Endothelial cell of umbilical vein (primary cell): ENCODE data around the gene SPNS2. TPM values are rescaled to one million over a fixed set of nuclear protein-coding genes. Genes with fewer than 3 reads are reported as not detected.
A peak's percentile ranks its signal among the peaks of the same experiment; 100 is the strongest.

Source experiments
- Bru-seq: library from RNA; stranded (reverse); fragments of 400-500 nt; gene quantifications from one replicate; lab custom pipeline; 2021; lab: Mats Ljungman, UMichigan
- BruChase-seq, 2 experiments: library from RNA; stranded (reverse); fragments of 400-500 nt; gene quantifications; one replicate each; lab custom pipeline; 2021; lab: Mats Ljungman, UMichigan
- BruUV-seq: library from RNA; stranded (reverse); fragments of 400-500 nt; replicated peaks from 2 replicates; lab custom pipeline; 2021; lab: Mats Ljungman, UMichigan
- CTCF ChIA-PET: fragments of 300-600, 350-600 bp; sonication (Branson Sonifier 250); formaldehyde crosslinking; loops from one replicate; lab custom pipeline; 2021; ENCODE audit warnings: antibody characterized with exemption, inconsistent platforms; lab: Charles Lee
- POLR2A ChIA-PET: fragments of 300-600, 350-600 bp; sonication (Branson Sonifier 250); formaldehyde crosslinking; loops from one replicate; lab custom pipeline; 2021; ENCODE audit warnings: antibody characterized with exemption, inconsistent platforms; lab: Charles Lee
- DNase-seq: peaks from one replicate; pipeline ENCODE4 v3.0.0-alpha.2; 2011; ENCODE audit warnings: low read depth, low spot score
- FAIRE-seq: peaks from 2 replicates; lab custom pipeline; 2011; peaks lifted over from hg19 to GRCh38; lab: Jason Lieb, UNC
- H2AFZ ChIP-seq: 2 replicates; pipeline ENCODE4 v1.6.0; 2012; ENCODE audit warnings: low read depth, low read length, control low read depth, inconsistent platforms
- H3K27ac ChIP-seq: 2 replicates; pipeline ENCODE4 v1.5.1; 2011; ENCODE audit warnings: low read depth, mild to moderate bottlenecking, control low read depth, low read length, moderate library complexity; ENCODE audit not compliant: insufficient read depth
- H3K27me3 ChIP-seq, 2 experiments: 2 replicates each; pipeline versions ENCODE4 v1.6.0 to v1.6.1; 2011; ENCODE audit warnings: low read length in 2 of 2, mixed read lengths in 1 of 2; ENCODE audit not compliant: control insufficient read depth in 2 of 2, insufficient read depth in 2 of 2
- H3K36me3 ChIP-seq, 2 experiments: 2 replicates in 1 of 2; 3 replicates in 1 of 2; pipeline ENCODE4 v1.5.1; 2011; ENCODE audit warnings: low read length in 2 of 2, mild to moderate bottlenecking in 1 of 2, moderate library complexity in 1 of 2; ENCODE audit not compliant: control insufficient read depth in 2 of 2, insufficient read depth in 2 of 2; ENCODE audit errors: extremely low read depth in 1 of 2
- H3K4me1 ChIP-seq: 3 replicates; pipeline ENCODE4 v1.5.1; 2011; ENCODE audit warnings: mild to moderate bottlenecking, low read length; ENCODE audit not compliant: control insufficient read depth, insufficient read depth; ENCODE audit errors: extremely low read depth
- H3K4me2 ChIP-seq: 2 replicates; pipeline ENCODE4 v1.6.1; 2011; ENCODE audit warnings: low read length, control low read depth, mixed read lengths; ENCODE audit not compliant: insufficient read depth
- H3K4me3 ChIP-seq, 3 experiments: fragments of 200-600 bp in 1 of 3; sonication (generic), shearing (Covaris generic) in 1 of 3; replicated peaks in 1 of 3; 2 replicates each; pipeline ENCODE4 v1.5.1; 2011 to 2016; ENCODE audit warnings: control low read depth in 3 of 3, low read length in 3 of 3, mild to moderate bottlenecking in 2 of 3, inconsistent platforms in 1 of 3, low read depth in 1 of 3, moderate library complexity in 1 of 3; ENCODE audit not compliant: insufficient read depth in 1 of 3
- H3K79me2 ChIP-seq: 2 replicates; pipeline ENCODE4 v1.6.0; 2012; ENCODE audit warnings: low read length, inconsistent platforms; ENCODE audit not compliant: control insufficient read depth, insufficient read depth
- H3K9ac ChIP-seq: replicated peaks from 2 replicates; pipeline ENCODE3; 2011; ENCODE audit warnings: low read length, control low read depth; ENCODE audit not compliant: insufficient read depth; ENCODE audit errors: extremely low read depth
- H3K9me1 ChIP-seq: replicated peaks from 3 replicates; pipeline ENCODE4 v1.6.0; 2011; ENCODE audit warnings: mild to moderate bottlenecking, low read length; ENCODE audit not compliant: control insufficient read depth, insufficient read depth; ENCODE audit errors: extremely low read depth
- H3K9me3 ChIP-seq: replicated peaks from 2 replicates; pipeline ENCODE4 v1.5.1; 2012; ENCODE audit warnings: low read length, inconsistent platforms; ENCODE audit not compliant: control insufficient read depth, insufficient read depth
- H4K20me1 ChIP-seq: replicated peaks from 2 replicates; pipeline ENCODE3; 2011; ENCODE audit warnings: mild to moderate bottlenecking, low read length; ENCODE audit not compliant: control insufficient read depth, insufficient read depth; ENCODE audit errors: extremely low read depth
- CTCF ChIP-seq, 2 donors: IDR thresholded peaks; 1 replicate in 1 of 2; 2 replicates in 1 of 2; pipeline ENCODE4 v1.5.1; 2011; ENCODE audit warnings: low read length in 2 of 2, mild to moderate bottlenecking in 2 of 2, moderate library complexity in 2 of 2, control low read depth in 1 of 2, inconsistent platforms in 1 of 2, low read depth in 1 of 2; ENCODE audit not compliant: insufficient read depth in 1 of 2; ENCODE audit errors: extremely low read depth in 1 of 2
- EZH2 ChIP-seq: IDR thresholded peaks from 2 replicates; pipeline ENCODE4 v1.6.1; 2012; ENCODE audit warnings: borderline replicate concordance, low read depth, mild to moderate bottlenecking, moderate library complexity, low read length, inconsistent platforms; ENCODE audit not compliant: severe bottlenecking
- FOS ChIP-seq: IDR thresholded peaks from 2 replicates; pipeline ENCODE4 v1.6.1; 2011; ENCODE audit warnings: mild to moderate bottlenecking, low read length, moderate library complexity, borderline replicate concordance; ENCODE audit not compliant: insufficient read depth
- JUN ChIP-seq: IDR thresholded peaks from 2 replicates; pipeline ENCODE4 v1.6.1; 2011; ENCODE audit warnings: borderline replicate concordance, low read depth; ENCODE audit not compliant: insufficient read length, insufficient read depth
- MAX ChIP-seq: IDR thresholded peaks from 2 replicates; pipeline ENCODE4 v1.6.1; 2011; ENCODE audit not compliant: insufficient read depth, insufficient read length
- POLR2A ChIP-seq: IDR thresholded peaks from 2 replicates; pipeline ENCODE4 v1.6.1; 2012; ENCODE audit warnings: low read depth, mild to moderate bottlenecking, control low read depth, low read length
- POLR2AphosphoS5 ChIP-seq: IDR thresholded peaks from 2 replicates; pipeline ENCODE4 v1.6.1; 2012; ENCODE audit warnings: low read depth, mild to moderate bottlenecking, control low read depth, low read length, moderate library complexity; ENCODE audit not compliant: insufficient read depth
- dilution Hi-C: fragments of 300-500 bp; cut with MboI; formaldehyde crosslinking; loops from one replicate; pipeline ENCODE4 v1.15.0; 2019; ENCODE audit warnings: low sequenced_read_pairs; ENCODE audit not compliant: extremely low pct_ligation_motif_present
- intact Hi-C: fragments of 100-400 bp; cut with micrococcal nuclease; formaldehyde crosslinking; loops from one replicate; pipeline ENCODE4 v1.10.0; 2022
- long read RNA-seq: library from polyadenylated mRNA; stranded (forward); transcript quantifications from one replicate; pipeline ENCODE4 v2.0.0, GENCODE V29; 2021
- polyA minus RNA-seq, 3 experiments: library from RNA; depleted of rRNA, polyadenylated mRNA; stranded (reverse); fragments of >200 nt; gene quantifications; 1 replicate in 1 of 3; 2 replicates in 2 of 3; pipeline ENCODE4 v1.2.3, GENCODE V29; 2011
- polyA plus RNA-seq, 4 experiments: library from polyadenylated mRNA; depleted of rRNA in 3 of 4; stranded (reverse) in 3 of 4; unstranded in 1 of 4; fragments of >200 nt; gene quantifications; 2 replicates each; pipeline versions ENCODE4 v1.2.1 to v1.2.3, GENCODE V29; 2011 to 2012; ENCODE audit warnings: missing spikeins in 1 of 4
- total RNA-seq: library from RNA; stranded (reverse); gene quantifications from 2 replicates; pipeline ENCODE4 v1.2.3, GENCODE V29; 2021

The SPNS2 gene
- 56.6 and 77.3 TPM in 2 replicates for total RNA-seq
- 70.2 and 77.3 TPM in 2 replicates for polyA plus RNA-seq
- 47.5 and 59.9 TPM in 2 replicates for polyA plus RNA-seq (2011; cell fraction: cytosol; rRNA removed)
- 70.4 and 94.6 TPM in 2 replicates for polyA plus RNA-seq (2011; cell fraction: nucleus; rRNA removed)
- 16.2 and 28.4 TPM in 2 replicates for polyA plus RNA-seq (2012)
- 46.1 and 59.7 TPM in 2 replicates for polyA minus RNA-seq
- polyA minus RNA-seq (2011; cell fraction: cytosol; rRNA and poly(A)+ RNA removed), result not detected
- 21.3 and 41.6 TPM in 2 replicates for polyA minus RNA-seq (2011; cell fraction: nucleus; rRNA and poly(A)+ RNA removed)
- percentile 66 among the genes with signal in this experiment for Bru-seq, nascent RNA
- BruChase-seq, experiment 1, labeled RNA remaining after a 6-hour chase, result percentile 74 among the genes with signal in this experiment
- percentile 65 among the genes with signal in this experiment for BruChase-seq, experiment 2, labeled RNA remaining after a 2-hour chase
- long read RNA-seq, transcript SPNS2-201 (13 exons, 3,447 nt), result major isoform, 63 of 158 reads
- long read RNA-seq, transcript SPNS2-205 (5 exons, 704 nt), result minor isoform, 30 of 158 reads
- long read RNA-seq, partial matches to known transcripts, result 36 of 158 reads
- long read RNA-seq, other reads (novel, unspliced or antisense), result 27 of 158 reads

GRCh38 chr17:4498461-4499397 lies at the start of gene SPNS2:
TSS of gene SPNS2 (plus strand) at chr17:4498881. CDS start at chr17:4499048, 167 bp downstream.
- TF ChIP-seq POLR2A (peak; percentile 52), CTCF (IDR thresholded peaks at IDR 0.05; ENCODE audit: extremely low read depth in 1 of 2, insufficient read depth in 1 of 2, low read depth in 1 of 2, low read length in 2 of 2) (no peak), FOS (no peak), POLR2AphosphoS5 (peak; percentile 19), JUN (no peak), EZH2 (no peak), MAX (no peak)
- ChIA-PET CTCF (interaction anchor here (0.8 to 3.9 kb wide), 10 partner anchors 8 to 126 kb away, joined by 3 to 31 read pairs (median 4); no protein-coding TSS in a partner anchor), POLR2A (interaction anchor here (0.6 to 2.4 kb wide), 2 partner anchors 40 to 426 kb away, joined by 3 to 8 read pairs; no protein-coding TSS in a partner anchor)
- Histone ChIP-seq H3K9ac (peak within 1 kb of the TSS; percentile 35), H4K20me1 (no peaks in the 10 kb centered on the region), H3K4me3 (peak within 1 kb of the TSS; percentile 19 to 84 (median 50)), H3K9me3 (no peaks in the 10 kb centered on the region), H3K27ac (peak within 1 kb of the TSS; percentile 12), H3K9me1 (no peaks in the 10 kb centered on the region), H2AFZ (peak within 1 kb of the TSS; percentile 33), H3K79me2 (no peaks in the 10 kb centered on the region), H3K4me2 (peak within 1 kb of the TSS; percentile 49), H3K36me3 (peaks cover 0 to 4% of the 10 kb centered on the region in 2 experiments), H3K27me3 (no peaks in the 10 kb centered on the region), H3K4me1 (peaks cover 22% of the 10 kb centered on the region)
- DNase-seq, result peak; percentile 64
- dilution Hi-C loops (no loop called here), intact Hi-C loops (loop anchor here (2.0 kb wide), 1 partner anchor 70 kb away; no protein-coding TSS in a partner anchor)
- BruUV-seq, result no TSS peak
- peak; percentile 48 for FAIRE-seq
